Suppressor macrophage treated with lipopolysaccharide for 1 hour (primary cell): ENCODE data around the gene CD244.
"Not testable (repeated sequence)": the region's sequence is repeated elsewhere in the genome, so short reads cannot be mapped to it uniquely, and the experiment has no call there.

ENCODE experiments used
- DNase-seq, 3 donors: peaks; one replicate each; pipeline ENCODE4 v3.0.0-alpha.2; 2020 to 2022

Gene CD244

GRCh38 chr1:160808289-160808688 lies 54.4 kb downstream of the CD244 start:
- DNase-seq: no peak

GRCh38 chr1:160807738-160808137 lies 54.9 kb downstream of the CD244 start:
- no peak for DNase-seq

GRCh38 chr1:160807247-160807646 lies 55.4 kb downstream of the CD244 start:
- no peak for DNase-seq

- DNase-seq: no peak
Measured at GRCh38 chr1:160806784-160807183, 55.9 kb downstream of the CD244 start.

GRCh38 chr1:160806109-160806665 lies 56.5 kb downstream of the CD244 start:
- no peak for DNase-seq

GRCh38 chr1:160801836-160802580 lies 60.7 kb downstream of the CD244 start:
- DNase-seq: no peak

- peak in 1 of 3 donors; percentile 30 for DNase-seq
Measured at GRCh38 chr1:160800645-160801408, 61.9 kb downstream of the CD244 start.

- no peak for DNase-seq
Measured at GRCh38 chr1:160800142-160800541, 62.5 kb downstream of the CD244 start.

- no peak for DNase-seq
Measured at GRCh38 chr1:160799641-160800040, 63.0 kb downstream of the CD244 start.

- no peak for DNase-seq
Measured at GRCh38 chr1:160798439-160798838, 64.2 kb downstream of the CD244 start.

GRCh38 chr1:160797861-160798273 lies 64.8 kb downstream of the CD244 start:
- DNase-seq: no peak

GRCh38 chr1:160797271-160797709 lies 65.4 kb downstream of the CD244 start:
- no peak for DNase-seq

- peak; percentile 77 to 87 (median 85) for DNase-seq
Measured at GRCh38 chr1:160795951-160796383, 66.7 kb downstream of the CD244 start, which contains the start of gene LY9. Gene LY9, plus strand, starts transcription at chr1:160796174. Its CDS starts 14 bp downstream, at chr1:160796188.

- DNase-seq: peak in 1 of 3 donors; percentile 30
Measured at GRCh38 chr1:160794376-160794775, 68.3 kb downstream of the CD244 start.

GRCh38 chr1:160789702-160790611 lies 72.7 kb downstream of the CD244 start:
- peak; percentile 85 to 86 (median 85) for DNase-seq

- no peak for DNase-seq
Measured at GRCh38 chr1:160789051-160789701, 73.5 kb downstream of the CD244 start.

GRCh38 chr1:160782988-160783765 lies 79.5 kb downstream of the CD244 start:
- not testable (repeated sequence) for DNase-seq

GRCh38 chr1:160781914-160782689 lies 80.6 kb downstream of the CD244 start:
- DNase-seq: peak; percentile 51 to 66 (median 60)

GRCh38 chr1:160781186-160781766 lies 81.4 kb downstream of the CD244 start:
- no peak for DNase-seq

- no peak for DNase-seq
Measured at GRCh38 chr1:160780398-160780755, 82.3 kb downstream of the CD244 start.
